ENCODE results near the gene MSANTD3.
"Not testable (repeated sequence)": the region's sequence is repeated elsewhere in the genome, so short reads cannot be mapped to it uniquely, and the experiment has no call there.

The MSANTD3 gene

DNA sequence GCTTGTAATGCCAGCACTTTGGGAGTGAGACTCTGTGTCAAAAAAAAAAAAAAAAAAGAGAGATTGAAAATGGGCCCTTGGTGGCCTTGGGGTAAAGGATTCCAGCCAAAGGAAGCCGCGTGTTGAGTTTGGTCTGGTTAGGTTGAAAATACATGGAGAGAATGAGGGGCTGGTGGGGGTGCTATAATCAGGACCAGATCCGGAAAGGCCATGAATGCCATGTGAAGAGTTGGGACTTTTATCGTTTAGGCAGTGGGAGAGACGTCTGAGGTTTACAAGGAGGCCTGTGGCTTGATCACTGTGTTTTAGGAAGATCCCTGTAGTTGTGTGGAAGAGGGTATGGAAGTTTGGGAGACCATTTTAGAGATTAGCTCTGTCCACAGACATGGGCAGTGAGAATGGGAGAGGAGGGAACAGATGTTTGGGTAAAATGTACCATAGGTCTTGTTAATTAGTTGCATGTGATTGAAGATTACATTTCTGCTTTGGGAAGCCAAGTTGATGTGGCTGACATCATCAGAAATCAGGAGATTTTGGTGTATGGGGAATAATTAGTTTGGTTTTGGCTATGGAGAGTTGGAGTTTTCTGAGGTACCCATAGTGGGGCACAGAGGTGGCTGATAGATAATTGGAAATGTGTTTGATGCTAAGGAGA, 3.5 kb downstream of the MSANTD3 start:
- DNase-seq, result no peak

DNA sequence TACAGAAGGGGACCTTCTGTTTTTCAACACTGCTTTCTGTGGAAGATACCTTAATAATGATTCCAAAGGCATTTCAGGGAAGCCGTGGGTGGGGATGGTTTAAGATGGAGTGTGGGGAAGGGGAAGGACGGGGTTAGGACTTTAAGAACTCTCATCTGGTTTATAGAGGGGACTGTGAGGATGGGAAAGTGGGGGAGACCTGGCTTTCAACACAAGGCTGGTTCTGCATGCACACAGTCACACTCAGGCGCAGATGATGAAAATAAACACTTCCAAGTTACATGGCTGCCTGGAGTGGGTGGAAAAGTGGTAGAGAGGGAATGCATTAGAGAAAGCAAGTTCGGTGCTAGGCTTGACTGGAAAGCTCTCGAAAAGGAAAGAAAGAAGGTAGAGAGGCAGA, 4.9 kb downstream of the MSANTD3 start:
- no peak for DNase-seq

DNA sequence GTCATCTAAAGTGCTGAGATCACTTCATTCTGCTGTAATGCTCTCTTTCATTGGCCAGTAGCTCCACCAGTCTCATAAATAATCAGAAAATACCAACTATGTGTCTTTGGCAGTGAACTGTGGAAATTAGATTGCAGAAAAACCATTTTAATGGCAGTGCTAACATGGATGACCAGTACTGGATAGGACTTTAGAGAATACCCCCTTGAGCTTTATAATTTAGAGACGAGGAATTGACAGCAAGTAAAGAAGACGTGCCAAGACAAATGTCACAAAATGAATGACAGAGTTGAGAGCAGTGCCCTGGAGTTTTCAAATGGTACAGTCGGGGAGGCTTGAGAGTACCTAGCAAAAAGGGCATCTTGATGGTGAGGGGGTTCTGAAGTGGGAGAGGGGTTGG, 5.8 kb downstream of the MSANTD3 start:
- no peak for DNase-seq

DNA sequence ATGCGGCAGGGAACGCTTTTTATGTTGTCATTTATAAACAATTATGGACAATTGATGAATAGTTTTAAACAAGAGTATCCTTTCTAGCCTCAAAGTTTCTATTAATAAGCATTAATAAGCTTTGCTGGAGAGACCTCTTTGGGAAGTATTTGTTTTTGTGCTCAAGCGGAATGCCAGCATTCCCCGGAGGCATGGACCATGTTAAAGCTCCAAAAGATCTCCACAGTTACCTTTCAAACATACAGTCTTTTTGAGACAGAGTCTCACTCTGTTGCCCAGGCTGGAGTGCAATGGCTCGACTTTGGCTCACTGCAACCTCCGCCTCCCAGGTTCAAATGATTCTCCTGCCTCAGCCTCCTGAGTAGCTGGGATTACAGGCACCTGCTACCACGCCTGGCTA, 9.6 kb downstream of the MSANTD3 start:
- no peak for DNase-seq

DNA sequence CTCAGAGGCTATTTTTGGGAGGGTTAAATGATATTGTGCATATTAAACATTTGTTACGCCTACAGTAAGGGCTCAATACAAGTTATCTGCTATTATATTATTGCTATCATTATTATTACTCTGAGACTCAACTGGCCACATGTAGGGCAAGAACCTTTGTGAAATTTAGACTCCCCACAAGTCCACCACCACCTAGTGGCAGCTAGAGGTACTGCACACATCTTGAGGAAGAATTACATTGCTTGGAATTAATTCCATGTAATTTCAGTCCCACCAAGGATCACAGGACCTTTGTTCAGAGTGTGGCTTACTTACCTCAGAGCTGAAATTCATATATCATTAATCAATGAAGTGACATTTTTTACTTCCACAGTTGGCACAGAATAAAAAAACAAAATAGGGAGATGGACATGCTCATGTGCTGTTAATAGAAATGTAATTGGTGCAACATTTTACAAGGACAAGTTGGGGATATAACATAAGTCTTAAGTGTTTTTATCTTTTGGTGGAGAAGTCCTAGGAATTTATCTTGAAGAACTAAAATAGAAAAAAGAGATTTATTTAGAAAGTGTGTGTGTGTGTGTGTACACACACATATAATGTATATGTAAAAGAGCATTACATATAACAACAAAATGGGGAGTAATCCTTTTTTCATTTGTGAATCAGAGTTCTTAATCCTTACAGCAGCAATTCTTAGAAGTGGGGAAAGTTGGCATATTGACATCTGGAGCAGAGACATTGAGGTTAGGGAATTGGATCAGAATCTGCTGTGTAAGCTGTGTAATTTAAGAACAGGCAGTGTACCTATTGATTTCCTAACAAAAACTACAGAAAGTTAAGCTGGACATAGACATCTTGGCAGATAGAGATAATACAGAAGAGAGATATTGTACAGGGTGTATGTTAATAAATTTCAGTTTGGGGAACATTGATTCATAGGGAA, 11.2 kb downstream of the MSANTD3 start:
- DNase-seq, result peak; percentile 84

DNA sequence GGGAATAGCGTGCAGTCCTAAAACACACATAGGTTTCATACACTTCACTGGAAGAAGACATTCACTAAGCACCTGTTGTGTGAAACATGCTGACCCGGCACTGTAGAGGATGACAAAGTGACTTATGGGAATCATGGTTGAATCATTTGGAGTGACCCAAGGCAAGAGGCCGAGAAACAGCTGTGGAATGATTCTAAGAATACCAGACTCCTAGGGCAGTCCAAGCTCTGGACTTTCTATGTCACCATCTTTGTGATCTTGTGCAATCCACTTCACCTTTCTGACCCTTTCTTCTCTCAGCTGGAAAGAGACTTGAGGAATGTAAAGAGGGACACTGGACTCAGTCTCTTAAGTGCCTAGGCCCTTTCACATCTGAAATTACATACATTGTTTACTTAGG, 13.1 kb downstream of the MSANTD3 start:
- no peak for DNase-seq

DNA sequence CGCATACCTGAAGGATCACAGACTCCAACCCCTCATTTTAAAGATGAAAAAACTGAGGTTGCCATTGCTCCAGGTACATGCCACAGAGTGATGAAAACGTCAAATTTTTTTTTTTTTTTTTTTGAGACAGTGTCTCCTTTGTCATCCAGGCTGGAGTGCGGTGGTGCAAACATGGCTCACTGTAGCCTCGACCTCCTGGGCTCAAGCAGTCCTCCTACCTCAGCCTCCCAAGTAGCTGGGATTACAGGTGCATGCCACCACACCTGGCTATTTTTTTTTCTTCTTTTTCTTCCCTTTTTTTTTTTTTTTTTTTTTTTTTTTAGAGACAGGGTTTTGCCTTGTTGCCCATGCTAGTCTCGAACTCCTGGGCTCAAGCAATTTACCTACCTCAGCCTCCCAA, 13.5 kb downstream of the MSANTD3 start:
- DNase-seq, result not testable (repeated sequence)

DNA sequence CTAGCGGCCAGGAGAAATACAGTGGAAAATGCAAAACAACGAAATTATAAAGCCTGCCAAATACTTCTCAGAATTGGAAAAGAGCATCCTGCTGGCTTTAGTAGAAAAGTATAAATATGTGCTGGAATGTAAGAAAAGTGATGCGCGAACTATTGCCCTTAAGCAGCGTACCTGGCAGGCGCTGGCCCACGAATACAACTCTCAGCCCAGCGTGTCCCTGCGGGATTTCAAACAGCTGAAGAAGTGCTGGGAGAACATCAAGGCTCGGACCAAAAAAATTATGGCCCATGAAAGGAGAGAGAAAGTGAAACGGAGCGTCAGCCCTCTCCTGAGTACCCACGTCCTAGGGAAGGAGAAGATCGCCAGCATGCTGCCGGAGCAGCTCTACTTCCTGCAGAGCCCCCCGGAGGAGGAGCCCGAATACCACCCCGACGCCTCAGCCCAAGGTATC, 15.0 kb downstream of the MSANTD3 start:
- DNase-seq, result no peak

DNA sequence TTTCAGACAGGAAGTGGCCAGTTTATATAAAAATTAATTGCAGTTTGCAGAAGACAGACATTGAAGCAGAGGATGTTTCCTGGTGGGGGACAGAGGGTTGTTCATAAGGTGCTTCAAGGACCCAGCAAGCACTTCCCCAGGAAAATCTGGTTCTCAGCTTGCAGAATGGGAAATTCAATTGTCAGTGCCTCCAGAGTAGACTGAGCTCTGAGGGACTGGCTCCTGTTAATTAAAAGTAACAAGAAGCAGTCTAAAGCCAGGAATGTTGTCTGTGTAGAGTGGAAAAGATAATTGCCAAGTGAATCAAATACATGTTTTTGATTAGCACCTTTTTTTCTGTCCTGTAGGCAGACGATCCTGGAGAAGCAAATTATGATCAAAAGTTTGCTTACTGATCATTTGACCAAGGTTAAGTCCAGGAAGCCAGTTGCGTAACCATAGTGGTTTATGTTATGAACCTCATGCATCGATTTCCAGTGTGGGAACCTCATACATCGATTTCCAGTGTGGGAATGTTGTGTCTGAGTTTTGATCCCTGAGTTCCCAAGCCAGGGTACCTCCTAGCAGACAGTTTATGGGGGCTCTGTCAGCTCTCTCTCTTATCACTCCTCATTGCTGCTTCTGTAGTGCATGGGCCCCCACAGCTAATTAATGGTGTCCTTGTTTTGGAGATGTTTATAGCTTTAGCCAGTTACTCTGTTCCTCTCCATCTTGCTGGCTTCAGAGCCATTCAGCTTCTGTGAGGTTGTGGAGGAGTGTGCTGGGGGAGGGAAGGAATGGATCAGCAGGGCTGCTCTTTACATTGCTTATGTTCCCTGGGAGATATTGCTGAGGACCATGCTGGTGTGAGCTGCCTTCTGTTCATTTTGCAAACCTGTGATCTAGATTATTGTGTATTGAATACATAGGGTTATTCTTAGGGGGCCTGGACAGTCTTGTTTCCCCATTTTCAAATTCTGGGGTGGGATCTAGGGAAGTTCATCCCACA, 17.1 kb downstream of the MSANTD3 start:
- DNase-seq, result no peak

DNA sequence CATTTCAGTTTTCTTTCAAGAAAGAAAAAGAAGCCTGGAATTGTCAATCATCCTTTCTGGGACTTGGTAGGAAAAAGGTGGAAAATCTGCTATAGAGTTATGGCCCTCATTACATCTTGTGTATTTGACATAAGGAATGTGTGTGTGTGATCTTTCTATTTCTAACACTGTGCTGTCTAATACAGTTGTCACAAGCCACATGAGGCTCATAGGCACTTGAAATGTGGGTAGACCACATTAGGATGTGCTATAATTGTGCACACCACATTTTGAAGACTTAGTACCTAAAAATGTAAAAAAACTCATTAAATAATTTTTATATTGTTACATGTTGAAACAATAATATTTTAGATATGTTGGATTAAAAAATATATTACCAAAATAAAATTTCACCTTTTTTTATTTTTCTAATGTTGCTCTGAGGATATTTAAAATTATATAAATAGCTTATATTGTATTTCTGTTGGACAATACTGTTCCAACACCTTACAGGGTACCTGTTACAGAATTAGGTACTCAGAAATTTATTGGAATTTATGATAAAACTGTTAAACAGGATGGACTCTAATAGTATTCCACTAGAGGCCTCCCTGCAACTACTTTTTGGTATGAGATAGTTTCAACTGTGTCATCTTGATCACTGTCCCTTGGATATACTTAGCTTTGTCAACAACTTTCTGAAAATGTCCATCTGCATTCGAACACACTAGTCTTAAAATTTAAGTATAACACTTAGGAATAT, 18.4 kb downstream of the MSANTD3 start:
- no peak for DNase-seq

DNA sequence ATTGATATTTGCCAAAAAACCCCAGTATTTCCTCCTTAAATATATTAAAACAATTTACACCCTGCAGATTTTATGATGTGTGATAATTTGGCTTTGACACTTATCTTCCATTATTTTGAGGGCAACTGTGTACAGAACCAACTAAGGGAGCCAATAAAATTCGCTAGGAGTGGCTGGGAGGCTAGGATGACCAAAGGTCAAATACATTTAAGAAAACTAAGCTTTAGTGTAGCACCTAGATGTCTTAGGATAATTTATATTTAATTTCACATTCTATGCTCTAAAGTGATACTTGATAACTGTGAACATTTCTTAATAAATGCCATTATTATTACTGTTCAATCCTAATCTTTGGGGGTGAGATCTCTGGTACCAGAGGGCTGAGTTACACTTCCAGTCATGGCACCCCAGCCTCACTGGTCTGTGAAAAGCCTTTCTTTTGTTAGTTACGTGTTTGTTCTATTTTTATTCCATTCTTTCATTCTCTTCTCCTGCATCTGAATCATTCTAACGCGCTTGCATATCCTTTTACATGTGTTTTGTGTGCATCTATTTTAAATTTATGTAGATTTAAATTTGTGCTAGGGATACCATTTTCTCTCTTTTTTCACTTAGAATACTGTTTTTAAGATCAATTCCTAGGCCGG, 19.1 kb downstream of the MSANTD3 start:
- no peak for DNase-seq

DNA sequence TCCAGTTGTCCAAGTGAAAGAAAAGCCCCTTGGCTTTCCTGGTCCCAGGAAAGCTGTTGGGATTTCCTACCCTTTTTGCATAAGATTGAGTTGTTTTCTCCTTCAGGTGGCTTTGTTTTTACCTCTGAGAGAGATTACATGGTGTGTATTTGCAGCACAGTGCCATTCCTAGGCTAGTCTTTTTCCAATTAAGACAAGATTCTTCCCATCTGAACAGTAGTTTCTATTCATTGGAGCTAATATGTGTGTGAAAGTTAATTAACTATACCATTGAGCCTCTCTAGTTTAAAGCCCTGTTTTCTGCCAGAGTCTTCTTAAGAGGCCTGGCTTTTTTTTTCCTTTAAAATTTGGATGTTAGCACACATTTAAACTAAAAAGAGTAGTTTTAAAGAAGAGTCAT, 20.1 kb downstream of the MSANTD3 start:
- DNase-seq, result no peak

DNA sequence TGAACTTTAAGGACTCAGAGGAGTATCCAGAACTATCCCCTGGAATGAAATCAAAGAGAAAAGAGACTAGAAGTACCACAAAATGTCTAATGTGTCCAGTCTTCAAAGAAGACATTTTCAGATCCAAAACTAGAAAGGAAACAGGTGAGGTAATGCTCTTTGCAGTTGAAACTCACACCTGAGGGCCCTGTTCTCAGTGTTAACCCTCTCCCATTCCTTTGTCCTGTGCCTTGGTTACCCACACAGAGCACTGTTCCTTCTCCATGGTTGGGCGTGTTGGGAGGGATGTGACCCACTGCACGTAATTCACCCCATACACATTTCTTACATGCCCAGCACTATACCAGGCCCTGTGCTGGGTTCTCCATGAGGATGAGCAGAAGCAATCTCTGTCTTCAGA, 21.3 kb downstream of the MSANTD3 start:
- no peak for DNase-seq

DNA sequence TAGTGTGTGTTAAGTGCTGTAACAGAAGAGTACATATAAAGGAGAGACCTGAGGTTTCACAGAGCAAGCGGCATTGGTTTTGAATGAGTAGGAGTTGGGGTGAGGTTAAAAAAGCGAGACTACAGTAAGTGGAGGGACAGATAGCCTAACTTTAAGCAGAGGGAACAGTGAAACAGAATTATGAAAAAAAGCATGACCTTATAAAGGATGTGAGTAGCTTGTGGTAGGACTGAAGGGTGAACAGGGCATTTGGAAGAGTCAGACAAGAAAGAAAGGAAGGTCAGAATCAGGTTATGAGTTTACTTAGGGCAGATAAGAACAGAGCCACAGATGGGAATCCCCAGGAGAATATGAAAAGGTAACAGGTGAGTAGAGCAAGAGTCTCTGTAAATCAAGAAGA, 22.5 kb downstream of the MSANTD3 start:
- no peak for DNase-seq

DNA sequence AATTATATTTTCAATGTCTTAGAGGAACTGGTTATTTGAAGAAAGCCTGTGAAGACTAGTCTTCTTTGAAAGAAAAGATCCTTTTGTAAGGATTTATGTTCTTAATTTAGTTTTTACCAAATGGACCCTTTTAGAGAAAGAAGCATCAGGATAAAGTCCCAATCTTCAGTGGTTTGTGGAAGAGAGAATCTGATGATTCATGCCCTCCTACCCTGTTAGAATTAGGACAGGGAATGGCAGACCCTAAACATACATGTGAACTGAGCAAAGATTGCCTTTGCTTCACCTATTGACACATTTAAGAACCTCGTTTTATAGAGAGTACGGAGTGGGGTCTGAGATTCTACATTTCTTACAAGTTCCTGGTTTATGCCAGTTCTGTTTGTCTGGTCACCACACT, 26.0 kb downstream of the MSANTD3 start:
- no peak for DNase-seq

DNA sequence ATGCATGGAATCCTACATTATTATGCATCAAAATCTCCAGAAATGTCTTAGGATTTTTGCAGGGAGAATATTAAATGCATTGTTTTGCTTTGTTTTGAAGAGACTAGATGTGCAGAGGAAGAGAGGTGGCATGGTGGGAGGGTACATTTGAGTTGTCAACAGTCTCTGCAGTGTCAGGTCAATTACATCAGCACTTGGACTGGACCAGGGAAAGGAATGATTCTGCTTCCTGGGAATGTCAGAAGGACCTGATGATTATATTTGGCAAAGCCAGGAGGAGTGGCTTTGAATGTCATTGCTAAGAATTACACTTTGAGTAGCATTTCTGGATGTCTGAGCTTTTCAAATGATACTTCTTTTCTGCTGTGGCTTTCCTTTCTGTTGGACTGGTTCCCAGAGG, 28.5 kb downstream of the MSANTD3 start:
- no peak for DNase-seq

DNA sequence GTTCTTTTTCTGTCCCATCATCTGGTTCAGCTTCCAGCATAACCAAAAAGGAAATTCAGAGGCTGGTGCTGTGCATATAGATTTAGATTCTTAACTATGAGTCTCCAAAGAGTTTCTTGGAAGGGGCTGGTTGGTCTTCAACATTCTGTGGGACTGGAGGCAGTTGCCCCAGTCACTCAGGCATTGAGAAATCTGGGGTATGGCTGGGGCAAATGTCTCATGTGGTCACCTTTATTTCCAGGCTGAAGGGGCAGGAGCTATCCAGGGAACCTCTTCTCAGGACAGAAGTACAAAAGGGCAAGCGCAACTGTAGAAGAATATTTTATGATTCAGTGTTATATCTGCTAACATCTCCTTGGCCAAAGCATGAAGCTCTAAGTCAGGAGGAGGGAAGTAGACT, 30.6 kb downstream of the MSANTD3 start:
- no peak for DNase-seq

DNA sequence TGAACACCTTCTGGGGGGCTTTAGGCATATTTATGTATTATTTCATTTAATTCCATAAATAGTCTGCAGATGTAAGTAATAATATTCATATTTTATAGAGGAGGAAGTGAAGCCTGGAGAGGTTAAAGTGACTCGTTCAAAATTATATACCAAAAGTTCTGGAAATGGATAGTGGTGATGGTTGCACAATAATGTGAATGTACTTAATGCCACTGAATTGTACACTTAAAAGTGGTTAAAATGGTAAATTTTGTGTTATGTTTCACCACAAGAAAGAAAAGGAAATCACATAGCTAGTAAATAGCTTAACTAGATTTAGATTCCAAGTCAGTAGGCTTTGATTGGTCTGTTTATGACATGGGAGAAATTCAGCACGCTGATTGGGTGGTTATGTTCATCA, 33.0 kb downstream of the MSANTD3 start:
- DNase-seq, result no peak

DNA sequence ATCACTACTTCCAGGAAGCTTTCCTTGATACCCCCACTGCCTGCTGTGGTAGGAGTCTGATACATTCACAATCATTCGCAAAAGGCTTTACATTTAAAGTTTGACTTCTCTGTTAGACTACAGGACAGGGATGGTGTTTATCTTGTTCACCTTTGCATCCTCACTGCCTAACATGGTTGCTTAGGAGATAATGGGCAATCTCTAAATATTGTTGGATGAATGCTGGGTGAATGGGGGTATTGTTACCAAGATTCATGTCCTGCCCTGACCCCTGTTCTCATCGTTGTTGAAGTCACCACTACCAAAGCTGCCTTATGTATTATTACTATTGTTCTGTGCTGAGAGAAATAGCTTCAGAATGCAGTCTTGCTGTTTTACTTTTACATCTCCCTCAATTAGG, 38.3 kb downstream of the MSANTD3 start:
- DNase-seq, result no peak

DNA sequence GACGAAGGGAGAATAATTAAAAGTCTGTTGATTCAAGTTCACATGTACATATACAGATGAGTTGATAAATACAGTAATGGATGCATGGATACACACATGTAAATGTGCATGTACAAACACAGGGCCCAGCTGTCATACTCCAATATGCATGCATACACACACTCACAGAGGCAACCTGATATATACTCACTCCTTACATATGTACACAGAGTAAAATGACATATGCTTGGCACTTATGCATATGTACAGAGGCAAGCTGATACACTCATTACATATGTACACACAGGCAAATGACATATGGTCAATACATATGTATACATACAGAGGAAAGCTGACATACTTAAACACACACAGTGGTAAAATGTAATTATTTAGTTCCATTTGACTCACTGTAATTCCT, 38.8 kb downstream of the MSANTD3 start:
- DNase-seq, result no peak

DNA sequence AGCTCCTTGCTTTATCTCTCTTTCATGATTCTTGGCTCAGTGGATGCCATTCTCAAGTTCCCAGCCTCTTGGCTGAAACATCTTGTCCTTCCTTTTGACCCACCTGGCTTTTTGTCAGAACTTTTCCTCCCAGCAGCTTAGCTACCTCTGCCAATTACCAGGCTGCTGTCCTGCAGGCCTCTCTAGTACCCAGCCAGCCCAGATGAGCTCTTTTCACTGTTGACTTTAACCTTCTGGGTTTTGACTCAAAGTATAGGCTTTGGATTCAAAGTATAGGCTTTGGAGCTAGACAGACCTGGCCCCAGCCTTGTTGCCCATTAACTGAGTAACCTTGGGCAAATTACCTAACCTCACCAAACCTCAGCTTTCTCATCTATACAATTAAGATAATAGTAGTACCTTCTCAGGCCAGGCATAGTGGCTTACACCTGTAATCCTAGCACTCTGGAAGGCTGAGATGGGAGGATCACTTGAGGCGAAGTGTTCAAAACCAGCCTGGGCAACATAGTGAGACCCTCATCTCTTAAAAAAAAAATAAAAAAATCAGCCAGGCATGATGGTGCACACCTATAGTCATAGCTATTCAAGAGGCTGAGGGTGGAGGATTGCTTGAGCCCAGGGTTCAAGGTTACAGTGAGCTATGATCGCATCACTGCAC, 39.4 kb downstream of the MSANTD3 start:
- DNase-seq, result no peak

Measured in suppressor macrophage treated with lipopolysaccharide for 4 hours (primary cell).